Choroid plexus epithelial cell (primary cell): ENCODE measurements around the gene ACYP1.

Experiments used
- DNase-seq: peaks from one replicate; pipeline ENCODE4 v3.0.0-alpha.2; 2010; ENCODE audit warnings: low read depth
- H3K4me3 ChIP-seq: 2 replicates; pipeline ENCODE4 v1.5.1; 2011; ENCODE audit warnings: low read depth, mild to moderate bottlenecking, control low read depth, low read length, moderate library complexity
- CTCF ChIP-seq: conservative IDR thresholded peaks from 2 replicates; pipeline ENCODE4 v1.5.1; 2011; ENCODE audit warnings: low read depth, mild to moderate bottlenecking, control low read depth, inconsistent platforms, low read length, moderate library complexity

The ACYP1 gene

GRCh38 chr14:75015496-75015895 lies 48.3 kb downstream of the ACYP1 start:
- no peak overlapping the region for H3K4me3 ChIP-seq
- DNase-seq, result no peak
- TF ChIP-seq CTCF, result no peak

- TF ChIP-seq CTCF, result no peak
- H3K4me3 ChIP-seq, result no peak overlapping the region
- DNase-seq, result no peak
Measured at GRCh38 chr14:75013290-75013689, 50.5 kb downstream of the ACYP1 start.

GRCh38 chr14:75011356-75011994 lies 52.3 kb downstream of the ACYP1 start:
- no peak overlapping the region for H3K4me3 ChIP-seq
- TF ChIP-seq CTCF, result no peak
- DNase-seq, result peak; percentile 79

GRCh38 chr14:75010472-75011093 lies 53.2 kb downstream of the ACYP1 start:
- H3K4me3 ChIP-seq, result no peak overlapping the region
- peak; percentile 17 for DNase-seq
- TF ChIP-seq CTCF, result no peak

GRCh38 chr14:75009176-75009575 lies 54.6 kb downstream of the ACYP1 start:
- no peak for TF ChIP-seq CTCF
- no peak for DNase-seq
- H3K4me3 ChIP-seq, result no peak overlapping the region

- DNase-seq, result no peak
- H3K4me3 ChIP-seq, result no peak overlapping the region
- no peak for TF ChIP-seq CTCF
Measured at GRCh38 chr14:75005357-75005756, 58.5 kb downstream of the ACYP1 start.

GRCh38 chr14:75003250-75004027 lies 60.4 kb downstream of the ACYP1 start:
- H3K4me3 ChIP-seq, result peak overlapping the region; percentile 90
- no peak for TF ChIP-seq CTCF
- no peak for DNase-seq
